ENCODE results near the gene BCAS1.
A peak's percentile ranks its signal among the peaks of the same experiment; 100 is the strongest.

The BCAS1 gene

GRCh38 chr20:53981752-53982437, 88.5 kb downstream of the BCAS1 start:
- H3K4me3 ChIP-seq (ENCODE audit: control insufficient read depth, low read depth, low read length), result no peak overlapping the region
- peak; percentile 65 for DNase-seq (ENCODE audit: low read depth)
- no peak for TF ChIP-seq CTCF (conservative IDR thresholded peaks at IDR 0.05; ENCODE audit: control insufficient read depth, insufficient read depth, low read depth, low read length)

- TF ChIP-seq CTCF (conservative IDR thresholded peaks at IDR 0.05; ENCODE audit: control insufficient read depth, insufficient read depth, low read depth, low read length), result no peak
- peak; percentile 17 for DNase-seq (ENCODE audit: low read depth)
- H3K4me3 ChIP-seq (ENCODE audit: control insufficient read depth, low read depth, low read length), result no peak overlapping the region
Measured at GRCh38 chr20:53981130-53981529, 89.3 kb downstream of the BCAS1 start.

- TF ChIP-seq CTCF (conservative IDR thresholded peaks at IDR 0.05; ENCODE audit: control insufficient read depth, insufficient read depth, low read depth, low read length), result no peak
- no peak overlapping the region for H3K4me3 ChIP-seq (ENCODE audit: control insufficient read depth, low read depth, low read length)
- DNase-seq (ENCODE audit: low read depth), result no peak
Measured at GRCh38 chr20:53980031-53980465, 90.3 kb downstream of the BCAS1 start.

- no peak for TF ChIP-seq CTCF (conservative IDR thresholded peaks at IDR 0.05; ENCODE audit: control insufficient read depth, insufficient read depth, low read depth, low read length)
- no peak for DNase-seq (ENCODE audit: low read depth)
- no peak overlapping the region for H3K4me3 ChIP-seq (ENCODE audit: control insufficient read depth, low read depth, low read length)
Measured at GRCh38 chr20:53978497-53978896, 91.9 kb downstream of the BCAS1 start.

- no peak overlapping the region for H3K4me3 ChIP-seq (ENCODE audit: control insufficient read depth, low read depth, low read length)
- no peak for TF ChIP-seq CTCF (conservative IDR thresholded peaks at IDR 0.05; ENCODE audit: control insufficient read depth, insufficient read depth, low read depth, low read length)
- DNase-seq (ENCODE audit: low read depth), result no peak
Measured at GRCh38 chr20:53977391-53977790, 93.0 kb downstream of the BCAS1 start.

GRCh38 chr20:53975761-53976160, 94.6 kb downstream of the BCAS1 start:
- no peak for DNase-seq (ENCODE audit: low read depth)
- no peak overlapping the region for H3K4me3 ChIP-seq (ENCODE audit: control insufficient read depth, low read depth, low read length)
- TF ChIP-seq CTCF (conservative IDR thresholded peaks at IDR 0.05; ENCODE audit: control insufficient read depth, insufficient read depth, low read depth, low read length), result no peak

Measured in fibroblast of mammary gland (primary cell).